T-cell (primary cell): Measurements from ENCODE around the gene EFCAB6. TPM values are rescaled to one million over a fixed set of nuclear protein-coding genes. Genes with fewer than 3 reads are reported as not detected.
A peak's percentile ranks its signal among the peaks of the same experiment; 100 is the strongest.

ENCODE experiments used
- ATAC-seq, 4 experiments: fragments of 200-7000 bp in 3 of 4; fragments of 150-1000 bp in 1 of 4; cut with Tn5 transposase; replicated peaks in 1 of 4; 1 replicate in 3 of 4; 2 replicates in 1 of 4; pipeline ENCODE4 v1.10.0; 2021; ENCODE audit warnings: moderate library complexity in 3 of 4, mild to moderate bottlenecking in 2 of 4, moderate number of reproducible peaks in 1 of 4
- CTCF ChIA-PET, 2 donors: fragments of 300-600 bp; sonication (Branson Sonifier 250); formaldehyde crosslinking; loops; one replicate each; lab custom pipeline; 2022; ENCODE audit warnings: antibody characterized with exemption in 2 of 2; lab: Charles Lee
- POLR2A ChIA-PET, 2 donors: fragments of 300-600 bp; sonication (Branson Sonifier 250); formaldehyde crosslinking; loops; one replicate each; lab custom pipeline; 2022; ENCODE audit warnings: antibody characterized with exemption in 2 of 2; lab: Charles Lee
- DNase-seq, 35 experiments: peaks; one replicate each; pipeline versions ENCODE4 v3.0.0 to v3.0.0-alpha.2; 2013 to 2023
- H3K27ac ChIP-seq: one replicate; pipeline ENCODE4 v1.5.1; 2013; ENCODE audit warnings: low read length
- H3K27me3 ChIP-seq, 2 experiments: replicated peaks in 1 of 2; 1 replicate in 1 of 2; 2 replicates in 1 of 2; pipeline versions ENCODE4 v1.6.1 to v1.7.0; 2013; ENCODE audit warnings: low read length in 1 of 2, mixed read lengths in 1 of 2; ENCODE audit not compliant: control insufficient read depth in 2 of 2, insufficient read depth in 2 of 2; ENCODE audit errors: extremely low read depth in 1 of 2
- H3K36me3 ChIP-seq, 2 donors: 1 replicate in 1 of 2; 2 replicates in 1 of 2; pipeline versions ENCODE4 v1.6.1 to v1.7.0; 2013; ENCODE audit warnings: low read length in 1 of 2; ENCODE audit not compliant: control insufficient read depth in 2 of 2, insufficient read depth in 1 of 2; ENCODE audit errors: extremely low read depth in 1 of 2
- H3K4me1 ChIP-seq, 2 experiments: 1 replicate in 1 of 2; 2 replicates in 1 of 2; pipeline versions ENCODE4 v1.6.1 to v1.7.0; 2013; ENCODE audit warnings: low read length in 2 of 2, mixed read lengths in 1 of 2; ENCODE audit not compliant: insufficient read depth in 2 of 2, control insufficient read depth in 1 of 2; ENCODE audit errors: extremely low read depth in 1 of 2
- H3K4me3 ChIP-seq, 2 donors: 1 replicate in 1 of 2; 2 replicates in 1 of 2; pipeline versions ENCODE4 v1.5.1 to v1.7.0; 2013; ENCODE audit warnings: mild to moderate bottlenecking in 2 of 2, low read length in 1 of 2, moderate library complexity in 1 of 2; ENCODE audit not compliant: control insufficient read depth in 1 of 2; ENCODE audit errors: extremely low read depth in 1 of 2
- H3K9me3 ChIP-seq: 2 replicates; pipeline ENCODE4 v1.7.0; 2013
- H3K27ac Mint-ChIP-seq, 2 donors: one replicate each; pipeline ENCODE4 v1.8.0; 2020 to 2021; ENCODE audit warnings: mild to moderate bottlenecking in 2 of 2, mixed read lengths in 2 of 2
- H3K27me3 Mint-ChIP-seq, 2 donors: one replicate each; pipeline ENCODE4 v1.8.0; 2021 to 2022; ENCODE audit warnings: mixed read lengths in 2 of 2
- H3K36me3 Mint-ChIP-seq: one replicate; pipeline ENCODE4 v1.8.0; 2021; ENCODE audit warnings: mixed read lengths
- H3K4me1 Mint-ChIP-seq, 3 donors: one replicate each; pipeline ENCODE4 v1.8.0; 2020 to 2022; ENCODE audit warnings: mixed read lengths in 3 of 3, mild to moderate bottlenecking in 1 of 3
- H3K4me3 Mint-ChIP-seq, 3 donors: one replicate each; pipeline ENCODE4 v1.8.0; 2020 to 2022; ENCODE audit warnings: mild to moderate bottlenecking in 3 of 3, mixed read lengths in 3 of 3, moderate library complexity in 3 of 3
- H3K9me3 Mint-ChIP-seq, 3 donors: one replicate each; pipeline ENCODE4 v1.8.0; 2020 to 2022; ENCODE audit warnings: mixed read lengths in 3 of 3
- WGBS: methylation state at CpG from one replicate; pipeline ENCODE4 v1.1.5; 2013; ENCODE audit warnings: missing lambda C conversion rate; ENCODE audit not compliant: insufficient coverage; 5-methylcytosine and 5-hydroxymethylcytosine counted together
- total RNA-seq, 35 experiments: library from RNA in 6 of 35; stranded (reverse) in 6 of 35; fragments of 120-200 nt in 1 of 35; gene quantifications; one replicate each; pipeline versions ENCODE4 v1.2.1 to v1.2.4 and lab custom pipeline; 2013 to 2026

The EFCAB6 gene
- total RNA-seq, 5 donors from 2014 or later (not counting 1 experiment from before 2014, with no cell fraction given): 0.26 to 0.89 (median 0.53) TPM

DNA sequence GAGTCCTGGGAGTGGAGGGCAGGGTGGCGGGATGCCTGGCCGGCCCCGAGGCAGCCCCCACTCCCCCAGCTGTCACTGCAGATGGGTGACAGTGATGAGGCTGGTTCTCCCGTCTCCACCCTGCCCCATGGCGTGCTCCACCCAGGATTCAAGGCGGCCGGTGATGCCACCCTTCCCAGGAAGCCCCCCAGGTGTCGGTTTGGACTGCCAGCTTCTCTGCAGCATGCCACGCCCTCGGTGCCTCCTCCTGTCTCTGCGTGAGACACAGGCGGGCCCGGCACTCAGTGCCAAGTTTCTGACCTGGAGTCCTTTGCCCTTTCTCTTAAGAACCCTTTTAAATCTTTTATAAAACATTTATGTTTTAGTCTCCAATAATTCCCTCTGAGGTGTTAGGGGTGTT lies 328.8 kb downstream of the EFCAB6 start:
- peaks cover 14 to 16% (median 15%) of the 10 kb centered on the region in 3 donors for H3K4me1 Mint-ChIP-seq
- CTCF ChIA-PET: interaction anchor here in 1 of 2 donors (0.6 kb wide), 1 partner anchor 82 kb away, joined by 3 read pairs; no protein-coding TSS in a partner anchor
- no peak for ATAC-seq

DNA sequence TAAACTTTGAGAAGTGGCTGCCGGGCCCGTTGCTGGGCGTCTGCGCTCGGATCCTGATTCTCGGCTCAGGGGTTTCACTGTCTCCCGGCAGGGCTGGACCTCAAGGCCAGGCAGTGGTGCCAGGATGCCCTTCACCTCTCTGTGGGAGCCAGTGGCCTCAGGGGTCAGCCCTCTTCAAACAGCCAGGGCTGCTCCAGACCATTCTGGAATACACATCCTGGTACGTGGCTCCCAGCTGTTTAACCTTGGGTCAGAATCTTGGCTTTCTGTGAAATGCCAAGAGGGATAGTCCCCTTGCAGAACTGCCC lies 329.8 kb downstream of the EFCAB6 start:
- Histone ChIP-seq H3K4me1 (peaks cover 0 to 13% of the 10 kb centered on the region in 2 experiments), H3K9me3 (no peaks in the 10 kb centered on the region), H3K36me3 (no peaks in the 10 kb centered on the region), H3K27me3 (peaks cover 0 to 23% of the 10 kb centered on the region in 2 experiments), H3K4me3 (no peak overlapping the region), H3K27ac (no peak overlapping the region)
- POLR2A ChIA-PET: no interaction called here
- H3K4me3 Mint-ChIP-seq: peak overlapping the region in 2 of 3 donors; percentile 65 to 67
- no peak for DNase-seq
- no peaks in the 10 kb centered on the region for H3K36me3 Mint-ChIP-seq
- CTCF ChIA-PET: no interaction called here
- peaks cover 5% of the 10 kb centered on the region in 2 donors for H3K27me3 Mint-ChIP-seq
- no peak for ATAC-seq
- WGBS: 83% methylated on average over 7 of the region's 8 CpGs
- no peak overlapping the region for H3K27ac Mint-ChIP-seq
- H3K4me1 Mint-ChIP-seq: peaks cover 14 to 16% (median 15%) of the 10 kb centered on the region in 3 donors
- no peaks in the 10 kb centered on the region for H3K9me3 Mint-ChIP-seq

More for the DNA sequence above, 328.8 kb downstream of the EFCAB6 start:
- no peak overlapping the region for H3K4me3 Mint-ChIP-seq
- H3K27me3 Mint-ChIP-seq: peaks cover 6 to 7% of the 10 kb centered on the region in 2 donors
- Histone ChIP-seq H3K4me1 (peaks cover 0 to 13% of the 10 kb centered on the region in 2 experiments), H3K27me3 (peaks cover 0 to 23% of the 10 kb centered on the region in 2 experiments), H3K4me3 (no peak overlapping the region), H3K9me3 (no peaks in the 10 kb centered on the region), H3K36me3 (no peaks in the 10 kb centered on the region), H3K27ac (no peak overlapping the region)
- WGBS: 91% methylated on average over 6 of the region's 13 CpGs
- H3K27ac Mint-ChIP-seq: no peak overlapping the region
- no peaks in the 10 kb centered on the region for H3K9me3 Mint-ChIP-seq
- POLR2A ChIA-PET: no interaction called here
- H3K36me3 Mint-ChIP-seq: no peaks in the 10 kb centered on the region
- DNase-seq: no peak

DNA sequence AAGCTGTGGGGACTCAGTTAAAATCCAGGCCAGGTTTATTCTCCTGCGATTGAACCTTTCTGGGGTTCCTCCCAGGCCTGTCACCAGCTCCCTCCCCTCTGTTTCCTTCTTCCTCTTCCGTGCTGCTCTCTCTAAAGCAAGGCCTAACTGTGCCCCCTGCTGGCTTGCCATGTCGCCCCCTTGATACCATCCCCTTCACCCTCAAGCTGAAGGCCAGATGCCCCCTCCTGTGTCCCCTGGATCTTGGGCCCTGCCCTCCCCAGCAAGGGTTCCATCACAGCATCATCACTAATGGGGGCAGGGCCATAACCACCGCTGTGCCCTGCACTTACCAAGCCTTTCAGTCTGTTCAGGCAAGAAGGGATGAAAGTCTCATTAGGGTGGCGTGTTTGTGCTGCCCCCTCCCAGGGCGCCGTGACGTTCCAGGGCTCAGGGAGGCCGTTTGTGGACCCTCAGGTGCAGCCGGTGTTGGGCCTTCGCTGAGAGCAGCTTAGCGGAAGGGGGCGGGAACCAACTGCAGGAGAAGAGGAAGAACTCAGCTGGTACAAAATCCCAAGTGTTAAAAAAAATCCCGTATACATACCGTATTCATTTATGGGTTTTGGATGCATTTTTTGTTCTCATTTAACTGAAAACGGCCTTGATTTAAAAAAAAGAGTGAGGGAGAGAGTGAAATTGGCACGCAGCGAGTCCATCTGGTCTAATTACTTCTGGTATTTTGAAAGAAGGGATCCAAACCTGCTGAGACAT lies 330.4 kb downstream of the EFCAB6 start:
- no peaks in the 10 kb centered on the region for H3K9me3 ChIP-seq
- peaks cover 0 to 13% of the 10 kb centered on the region in 2 experiments for H3K4me1 ChIP-seq
- ChIA-PET CTCF (no interaction called here), POLR2A (no interaction called here)
- peak overlapping the region; percentile 77 to 88 for H3K27ac Mint-ChIP-seq
- H3K4me3 ChIP-seq: peak overlapping the region; percentile 24 to 33
- H3K27me3 Mint-ChIP-seq: peaks cover 0 to under 1% of the 10 kb centered on the region in 2 donors
- peak in 3 of 4 experiments; percentile 38 to 71 (median 60) for ATAC-seq
- no peaks in the 10 kb centered on the region for H3K36me3 Mint-ChIP-seq
- peak in 16 of 35 experiments; percentile 4 to 39 (median 16) for DNase-seq
- peak overlapping the region; percentile 53 for H3K27ac ChIP-seq
- 44% methylated on average over 12 of the region's 18 CpGs for WGBS
- H3K36me3 ChIP-seq: no peaks in the 10 kb centered on the region
- peak overlapping the region; percentile 65 to 72 (median 67) for H3K4me3 Mint-ChIP-seq
- H3K4me1 Mint-ChIP-seq: peaks cover 14 to 16% (median 15%) of the 10 kb centered on the region in 3 donors
- peaks cover 0 to 23% of the 10 kb centered on the region in 2 experiments for H3K27me3 ChIP-seq
- no peaks in the 10 kb centered on the region for H3K9me3 Mint-ChIP-seq

- no peak for DNase-seq
- Mint-ChIP-seq H3K27ac (no peak overlapping the region), H3K4me1 (peaks cover 14 to 16% (median 15%) of the 10 kb centered on the region in 3 donors), H3K4me3 (no peak overlapping the region), H3K36me3 (no peaks in the 10 kb centered on the region), H3K27me3 (no peaks in the 10 kb centered on the region), H3K9me3 (no peaks in the 10 kb centered on the region)
- ATAC-seq: no peak
- Histone ChIP-seq H3K9me3 (no peaks in the 10 kb centered on the region), H3K36me3 (no peaks in the 10 kb centered on the region), H3K27me3 (peaks cover 0 to 25% of the 10 kb centered on the region in 2 experiments), H3K4me1 (peaks cover 0 to 13% of the 10 kb centered on the region in 2 experiments), H3K27ac (no peak overlapping the region), H3K4me3 (no peak overlapping the region)
- CTCF ChIA-PET: no interaction called here
- WGBS: 28% methylated on average over 5 of the region's 7 CpGs
- POLR2A ChIA-PET: no interaction called here
Measured at GRCh38 chr22:43479962-43480361, 332.1 kb downstream of the EFCAB6 start.

DNA sequence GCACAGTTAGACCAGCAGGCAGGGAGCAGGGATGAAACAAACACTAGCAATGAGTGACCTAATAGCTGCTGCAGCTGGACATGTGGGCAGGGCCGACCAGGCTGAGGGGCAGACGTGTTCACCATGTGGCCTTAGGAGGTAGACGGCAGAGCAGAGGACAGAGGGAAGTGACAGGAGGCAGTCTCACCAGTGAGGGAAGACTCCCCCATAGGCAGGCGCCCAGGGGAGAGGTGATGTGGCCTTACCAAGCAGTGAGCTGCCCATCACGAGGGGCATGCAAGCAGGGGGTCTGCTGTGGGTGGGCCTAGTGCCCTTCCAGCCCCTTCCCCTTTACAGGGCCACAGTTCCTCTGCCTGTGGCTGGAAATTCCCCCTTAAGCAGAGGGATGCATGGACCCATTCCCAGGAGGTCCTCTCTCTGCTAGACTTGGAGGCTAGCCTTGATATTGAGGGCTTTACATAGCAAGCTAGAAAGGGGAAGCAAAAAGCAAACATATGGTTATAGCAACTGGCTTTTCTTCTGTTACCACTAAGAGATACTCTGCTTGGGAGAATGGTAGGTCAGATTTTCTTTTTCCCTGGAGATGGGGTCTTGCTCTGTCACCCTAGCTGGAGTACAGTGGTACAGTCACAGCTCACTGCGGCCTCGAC lies 332.7 kb downstream of the EFCAB6 start:
- Histone ChIP-seq H3K4me3 (no peak overlapping the region), H3K27me3 (peaks cover 0 to 27% of the 10 kb centered on the region in 2 experiments), H3K4me1 (peaks cover 0 to 13% of the 10 kb centered on the region in 2 experiments), H3K27ac (no peak overlapping the region), H3K9me3 (no peaks in the 10 kb centered on the region), H3K36me3 (no peaks in the 10 kb centered on the region)
- no peak for ATAC-seq
- ChIA-PET CTCF (no interaction called here), POLR2A (no interaction called here)
- Mint-ChIP-seq H3K36me3 (no peaks in the 10 kb centered on the region), H3K9me3 (no peaks in the 10 kb centered on the region), H3K27ac (no peak overlapping the region), H3K4me1 (peaks cover 14 to 16% (median 15%) of the 10 kb centered on the region in 3 donors), H3K4me3 (no peak overlapping the region), H3K27me3 (no peaks in the 10 kb centered on the region)
- 68% methylated on average over 2 of the region's 7 CpGs for WGBS
- DNase-seq: no peak
